ENCODE measurements around the gene CMA1.
"Not testable (repeated sequence)": the region's sequence is repeated elsewhere in the genome, so short reads cannot be mapped to it uniquely, and the experiment has no call there.

The CMA1 gene

GRCh38 chr14:24508155-24508840 lies at the start of gene CMA1:
CMA1 (minus strand) TSS chr14:24508265; CDS start chr14:24508235, 30 bp downstream.
- H3K27ac ChIP-seq: no peak within 1 kb of the TSS
- in situ Hi-C loops (cut with HindIII; ENCODE audit: low pct_ligation_motif_present, low sequenced_read_pairs): no loop called here
- no peak within 1 kb of the TSS for H3K4me3 ChIP-seq (ENCODE audit: low read depth, low read length)
- no peaks in the 10 kb centered on the region for H3K27me3 ChIP-seq (replicated peaks)
- H3K36me3 ChIP-seq (replicated peaks): no peaks in the 10 kb centered on the region
- no peak for TF ChIP-seq CTCF (IDR thresholded peaks at IDR 0.05; ENCODE audit: low read depth, low read length, missing control alignments)
- no peak for DNase-seq

GRCh38 chr14:24556756-24557155 lies 48.7 kb upstream of the CMA1 start:
- Histone ChIP-seq H3K27me3 (replicated peaks) (no peaks in the 10 kb centered on the region), H3K27ac (no peak overlapping the region), H3K36me3 (replicated peaks) (no peaks in the 10 kb centered on the region), H3K4me3 (ENCODE audit: low read depth, low read length) (no peak overlapping the region)
- DNase-seq: no peak
- in situ Hi-C loops (cut with HindIII; ENCODE audit: low pct_ligation_motif_present, low sequenced_read_pairs): no loop called here
- TF ChIP-seq CTCF (IDR thresholded peaks at IDR 0.05; ENCODE audit: low read depth, low read length, missing control alignments): no peak

GRCh38 chr14:24549064-24549463 lies 41.0 kb upstream of the CMA1 start:
- H3K27me3 ChIP-seq (replicated peaks); H3K36me3 ChIP-seq (replicated peaks); in situ Hi-C loops (cut with HindIII; ENCODE audit: low pct_ligation_motif_present, low sequenced_read_pairs): not testable (repeated sequence)

GRCh38 chr14:24542346-24542936 lies 34.4 kb upstream of the CMA1 start:
- H3K4me3 ChIP-seq (ENCODE audit: low read depth, low read length): no peak overlapping the region
- no peak for DNase-seq
- no peaks in the 10 kb centered on the region for H3K36me3 ChIP-seq (replicated peaks)
- H3K27ac ChIP-seq: no peak overlapping the region
- no peak for TF ChIP-seq CTCF (IDR thresholded peaks at IDR 0.05; ENCODE audit: low read depth, low read length, missing control alignments)
- H3K27me3 ChIP-seq (replicated peaks): no peaks in the 10 kb centered on the region
- in situ Hi-C loops (cut with HindIII; ENCODE audit: low pct_ligation_motif_present, low sequenced_read_pairs): no loop called here

More at GRCh38 chr14:24549064-24549463, 41.0 kb upstream of the CMA1 start:
- H3K4me3 ChIP-seq (ENCODE audit: low read depth, low read length); DNase-seq; H3K27ac ChIP-seq: not testable (repeated sequence)

GRCh38 chr14:24535737-24536136 lies 27.7 kb upstream of the CMA1 start:
- no peaks in the 10 kb centered on the region for H3K36me3 ChIP-seq (replicated peaks)
- H3K27me3 ChIP-seq (replicated peaks): no peaks in the 10 kb centered on the region
- no peak overlapping the region for H3K27ac ChIP-seq
- no peak overlapping the region for H3K4me3 ChIP-seq (ENCODE audit: low read depth, low read length)
- no peak for DNase-seq
- TF ChIP-seq CTCF (IDR thresholded peaks at IDR 0.05; ENCODE audit: low read depth, low read length, missing control alignments): no peak
- in situ Hi-C loops (cut with HindIII; ENCODE audit: low pct_ligation_motif_present, low sequenced_read_pairs): no loop called here

GRCh38 chr14:24534286-24534685 lies 26.2 kb upstream of the CMA1 start:
- Histone ChIP-seq H3K27ac (no peak overlapping the region), H3K27me3 (replicated peaks) (no peaks in the 10 kb centered on the region), H3K4me3 (ENCODE audit: low read depth, low read length) (no peak overlapping the region), H3K36me3 (replicated peaks) (no peaks in the 10 kb centered on the region)
- TF ChIP-seq CTCF (IDR thresholded peaks at IDR 0.05; ENCODE audit: low read depth, low read length, missing control alignments): no peak
- no peak for DNase-seq
- in situ Hi-C loops (cut with HindIII; ENCODE audit: low pct_ligation_motif_present, low sequenced_read_pairs): no loop called here

GRCh38 chr14:24525877-24526620 lies 18.0 kb upstream of the CMA1 start:
- in situ Hi-C loops (cut with HindIII; ENCODE audit: low pct_ligation_motif_present, low sequenced_read_pairs); H3K4me3 ChIP-seq (ENCODE audit: low read depth, low read length): not testable (repeated sequence)

More at GRCh38 chr14:24525877-24526620, 18.0 kb upstream of the CMA1 start:
- not testable (repeated sequence) for H3K36me3 ChIP-seq (replicated peaks); H3K27ac ChIP-seq; DNase-seq; H3K27me3 ChIP-seq (replicated peaks)

All from brain microvascular endothelial cell (primary cell).